ENCODE results near the gene OLR1. TPM values are rescaled to one million over a fixed set of nuclear protein-coding genes. Genes with fewer than 3 reads are reported as not detected.

Gene OLR1
- total and polyA plus RNA-seq, 4 donors, result 6.3 to 27.2 (median 21.4) TPM

DNA sequence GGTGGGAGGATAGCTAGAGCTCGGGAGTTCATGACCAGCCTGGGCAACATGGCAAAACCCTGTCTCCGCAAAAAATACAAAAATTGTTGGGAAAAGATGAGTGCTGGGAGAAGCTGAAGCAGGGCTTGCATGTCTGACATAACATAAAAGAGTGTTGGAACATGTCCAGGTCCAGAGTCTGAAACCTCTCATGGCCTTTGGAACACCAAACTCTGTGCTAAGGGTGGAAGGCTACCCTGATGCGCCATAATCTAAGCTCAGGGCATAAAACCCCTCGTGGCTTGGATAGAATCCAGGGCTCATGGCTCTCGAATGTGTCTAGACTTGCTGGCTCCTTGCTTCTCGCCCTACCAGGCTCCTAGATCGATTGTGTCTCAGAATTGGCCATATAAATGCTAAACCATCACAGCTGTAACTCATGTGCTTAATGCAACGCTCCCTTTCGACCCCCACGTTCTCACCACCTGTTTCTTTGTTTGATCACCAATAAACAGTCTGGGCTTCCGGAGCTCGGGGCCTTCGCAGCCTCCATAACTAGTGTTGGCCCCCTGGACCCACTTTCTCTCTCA, 35.2 kb downstream of the OLR1 start:
- Histone ChIP-seq H3K9me3 (ENCODE audit: control insufficient read depth, insufficient read depth, low read length) (no peaks in the 10 kb centered on the region), H3K4me1 (ENCODE audit: control insufficient read depth, insufficient read depth, low read length) (no peaks in the 10 kb centered on the region), H3K27me3 (ENCODE audit: control insufficient read depth, insufficient read depth, low read length) (no peaks in the 10 kb centered on the region), H3K36me3 (ENCODE audit: control insufficient read depth, insufficient read depth, low read length) (no peaks in the 10 kb centered on the region), H3K27ac (ENCODE audit: low read depth, low read length) (no peak overlapping the region), H3K4me3 (ENCODE audit: low read depth, low read length) (no peak overlapping the region)
- no peak for DNase-seq (ENCODE audit: low read depth in 4 of 6, low spot score in 6 of 6)
- WGBS (ENCODE audit: insufficient coverage), result 83% methylated on average over 13 of the region's 13 CpGs

DNA sequence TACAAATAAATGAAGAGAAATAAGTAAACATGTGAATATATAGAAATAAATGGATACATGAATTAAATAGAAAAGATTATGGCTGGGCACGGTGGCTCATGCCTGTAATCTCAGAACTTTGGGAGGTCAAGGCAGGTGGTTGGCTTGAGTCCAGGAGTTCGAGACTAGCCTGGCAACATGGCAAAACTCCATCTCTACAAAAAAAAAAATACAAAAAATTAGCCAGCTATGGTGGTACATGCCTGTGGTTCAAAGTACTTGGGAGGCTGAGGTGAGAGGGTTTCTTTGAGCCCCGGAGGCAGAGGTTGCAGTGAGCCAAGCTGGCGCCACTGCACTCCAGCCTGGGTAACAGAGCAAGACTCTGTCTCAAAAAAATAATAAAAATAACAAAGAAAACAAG, 36.8 kb downstream of the OLR1 start:
- Histone ChIP-seq H3K9me3 (ENCODE audit: control insufficient read depth, insufficient read depth, low read length) (no peaks in the 10 kb centered on the region), H3K36me3 (ENCODE audit: control insufficient read depth, insufficient read depth, low read length) (no peaks in the 10 kb centered on the region), H3K27me3 (ENCODE audit: control insufficient read depth, insufficient read depth, low read length) (no peaks in the 10 kb centered on the region), H3K4me1 (ENCODE audit: control insufficient read depth, insufficient read depth, low read length) (no peaks in the 10 kb centered on the region), H3K4me3 (ENCODE audit: low read depth, low read length) (no peak overlapping the region), H3K27ac (ENCODE audit: low read depth, low read length) (no peak overlapping the region)
- DNase-seq (ENCODE audit: low read depth in 4 of 6, low spot score in 6 of 6), result no peak
- WGBS (ENCODE audit: insufficient coverage), result no CpG with 5 or more reads among the region's 4 CpGs

DNA sequence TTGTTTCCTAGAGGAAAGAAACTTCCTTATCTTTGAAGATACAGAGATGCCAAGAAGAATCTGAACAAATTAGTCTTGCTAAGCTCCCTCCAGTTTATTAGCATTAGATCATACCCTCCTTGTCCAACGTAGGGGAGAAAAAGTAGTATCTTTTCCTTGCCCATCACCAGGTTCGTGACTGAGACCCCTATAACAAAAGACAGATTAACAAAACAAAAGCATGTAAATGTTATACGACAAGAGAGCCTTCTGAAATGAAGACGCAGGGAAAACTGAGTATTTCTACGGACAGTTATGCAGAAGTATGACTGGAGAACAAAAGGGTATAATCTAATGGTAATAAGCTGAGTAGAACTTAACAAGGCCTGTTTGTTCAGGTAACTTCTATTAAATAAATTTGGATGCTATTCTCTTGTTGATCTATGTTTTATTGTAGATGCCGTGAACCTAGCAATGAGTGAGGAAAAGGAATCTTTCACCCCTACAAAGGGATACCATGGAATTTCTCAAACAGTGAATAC, 39.0 kb downstream of the OLR1 start:
- no peak overlapping the region for H3K27ac ChIP-seq (ENCODE audit: low read depth, low read length)
- no peak for DNase-seq (ENCODE audit: low read depth in 4 of 6, low spot score in 6 of 6)

DNA sequence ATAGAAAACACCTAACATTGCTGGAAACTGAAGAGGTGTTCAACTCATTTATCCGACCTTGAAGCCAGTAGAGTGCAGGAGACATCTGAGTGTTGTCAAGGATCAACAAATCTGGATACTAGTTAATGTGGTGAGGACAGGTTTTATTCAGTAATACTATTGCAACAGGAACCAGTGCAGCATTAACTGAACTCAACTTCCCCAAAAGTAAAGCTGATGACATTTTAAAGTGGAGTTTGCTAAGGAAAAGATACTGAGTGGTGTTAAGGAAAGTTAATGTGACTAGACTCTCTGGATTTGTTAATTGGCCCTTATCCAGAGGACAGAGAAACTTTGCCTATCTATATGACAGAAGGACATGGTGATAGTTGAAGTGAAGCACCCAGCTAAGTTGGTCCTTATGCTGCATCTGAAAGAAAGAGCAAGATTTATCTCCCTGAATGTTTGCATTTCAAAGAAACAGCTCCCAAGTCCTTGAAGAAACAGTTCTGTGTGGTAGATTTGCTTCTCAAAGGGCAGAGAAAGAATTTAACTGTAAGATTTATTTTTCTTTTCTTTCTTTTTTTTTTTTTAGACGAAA, 40.7 kb downstream of the OLR1 start:
- peak in 1 of 6 donors; percentile 4 for DNase-seq (ENCODE audit: low read depth in 4 of 6, low spot score in 6 of 6)
- WGBS (ENCODE audit: insufficient coverage), result no CpG with 5 or more reads among the region's 2 CpGs
- H3K27ac ChIP-seq (ENCODE audit: low read depth, low read length), result no peak overlapping the region

More for the DNA sequence above, 39.0 kb downstream of the OLR1 start:
- no peaks in the 10 kb centered on the region for H3K27me3 ChIP-seq (ENCODE audit: control insufficient read depth, insufficient read depth, low read length)
- no peak overlapping the region for H3K4me3 ChIP-seq (ENCODE audit: low read depth, low read length)
- no peaks in the 10 kb centered on the region for H3K9me3 ChIP-seq (ENCODE audit: control insufficient read depth, insufficient read depth, low read length)
- WGBS (ENCODE audit: insufficient coverage), result 60% methylated on average over 1 of the region's 6 CpGs
- H3K4me1 ChIP-seq (ENCODE audit: control insufficient read depth, insufficient read depth, low read length), result no peaks in the 10 kb centered on the region
- H3K36me3 ChIP-seq (ENCODE audit: control insufficient read depth, insufficient read depth, low read length), result no peaks in the 10 kb centered on the region

DNA sequence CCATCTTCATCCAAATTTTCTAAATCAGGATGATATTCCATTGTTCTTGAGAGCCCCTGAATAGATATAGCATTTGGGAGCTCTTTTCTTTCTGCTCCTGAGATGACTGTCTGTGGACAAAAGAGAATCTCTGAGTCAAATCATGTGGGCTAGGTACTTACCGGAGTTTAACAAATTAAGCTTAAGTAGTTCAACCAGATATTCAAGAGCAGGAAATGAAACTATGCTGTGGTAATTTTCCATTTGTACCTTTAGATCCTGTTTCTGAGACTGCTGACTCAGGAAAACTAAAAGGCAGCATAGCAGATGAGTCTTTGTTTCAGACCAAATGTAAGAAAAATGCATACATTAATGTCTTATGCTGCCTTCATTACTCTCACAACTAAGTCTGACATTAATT, 41.9 kb downstream of the OLR1 start, which contains the start of gene CLEC7A:
CLEC7A (minus strand) TSS at position 158 of the 400 bp plus-strand sequence; CDS start at position 41, 117 bp downstream.
- Histone ChIP-seq H3K4me3 (ENCODE audit: low read depth, low read length) (no peak within 1 kb of the TSS), H3K27me3 (ENCODE audit: control insufficient read depth, insufficient read depth, low read length) (no peaks in the 10 kb centered on the region), H3K4me1 (ENCODE audit: control insufficient read depth, insufficient read depth, low read length) (no peaks in the 10 kb centered on the region), H3K36me3 (ENCODE audit: control insufficient read depth, insufficient read depth, low read length) (no peaks in the 10 kb centered on the region), H3K27ac (ENCODE audit: low read depth, low read length) (no peak within 1 kb of the TSS), H3K9me3 (ENCODE audit: control insufficient read depth, insufficient read depth, low read length) (no peaks in the 10 kb centered on the region)
- WGBS (ENCODE audit: insufficient coverage), result no CpG with 5 or more reads among the region's 1 CpG
- no peak for DNase-seq (ENCODE audit: low read depth in 4 of 6, low spot score in 6 of 6)

More for the DNA sequence above, 40.7 kb downstream of the OLR1 start:
- H3K36me3 ChIP-seq (ENCODE audit: control insufficient read depth, insufficient read depth, low read length), result no peaks in the 10 kb centered on the region
- H3K4me3 ChIP-seq (ENCODE audit: low read depth, low read length), result no peak overlapping the region
- H3K27me3 ChIP-seq (ENCODE audit: control insufficient read depth, insufficient read depth, low read length), result no peaks in the 10 kb centered on the region
- no peaks in the 10 kb centered on the region for H3K4me1 ChIP-seq (ENCODE audit: control insufficient read depth, insufficient read depth, low read length)
- no peaks in the 10 kb centered on the region for H3K9me3 ChIP-seq (ENCODE audit: control insufficient read depth, insufficient read depth, low read length)

DNA sequence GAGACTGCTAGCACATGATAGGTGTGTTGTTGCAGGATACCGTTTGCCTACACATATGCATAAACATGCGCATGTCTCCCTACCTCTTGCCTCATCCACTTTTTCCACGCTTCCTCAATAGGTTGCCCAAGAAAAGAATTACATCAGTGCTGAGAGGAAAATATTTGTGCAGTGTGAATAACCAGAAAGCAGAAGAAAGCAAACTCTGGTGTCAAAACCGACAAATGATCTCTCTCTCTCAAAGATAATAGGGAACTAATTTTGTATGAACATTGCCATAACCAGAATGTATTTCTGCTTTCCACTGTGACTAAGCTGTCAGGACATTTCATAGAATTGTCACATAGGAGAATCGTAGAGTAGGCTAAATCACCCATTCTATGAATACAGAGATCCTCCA, 43.2 kb downstream of the OLR1 start:
- H3K4me3 ChIP-seq (ENCODE audit: low read depth, low read length), result no peak overlapping the region
- no peaks in the 10 kb centered on the region for H3K9me3 ChIP-seq (ENCODE audit: control insufficient read depth, insufficient read depth, low read length)
- DNase-seq (ENCODE audit: low read depth in 4 of 6, low spot score in 6 of 6), result peak in 1 of 6 donors; percentile 10
- no peaks in the 10 kb centered on the region for H3K36me3 ChIP-seq (ENCODE audit: control insufficient read depth, insufficient read depth, low read length)
- no peaks in the 10 kb centered on the region for H3K27me3 ChIP-seq (ENCODE audit: control insufficient read depth, insufficient read depth, low read length)
- no peaks in the 10 kb centered on the region for H3K4me1 ChIP-seq (ENCODE audit: control insufficient read depth, insufficient read depth, low read length)
- no peak overlapping the region for H3K27ac ChIP-seq (ENCODE audit: low read depth, low read length)
- WGBS (ENCODE audit: insufficient coverage), result no CpG with 5 or more reads among the region's 5 CpGs

DNA sequence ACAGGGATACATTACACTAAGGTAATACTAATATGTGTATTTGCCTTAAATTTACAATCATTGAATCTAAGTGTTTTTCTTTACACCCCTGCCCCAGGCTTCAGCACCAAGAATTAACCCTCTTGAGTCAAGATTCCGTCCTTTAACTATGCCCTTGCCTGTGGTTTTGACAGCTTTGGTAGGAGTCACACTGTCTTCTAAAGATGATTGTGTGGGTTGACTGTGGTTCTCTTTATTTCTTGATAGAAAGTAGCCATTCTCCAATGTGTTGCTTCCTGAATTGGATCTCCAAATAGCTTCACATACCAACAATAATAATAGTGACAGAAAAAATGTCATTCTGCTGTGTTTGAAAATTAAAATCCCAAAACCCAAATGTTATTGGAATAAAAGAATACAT, 45.5 kb downstream of the OLR1 start:
- no peaks in the 10 kb centered on the region for H3K27me3 ChIP-seq (ENCODE audit: control insufficient read depth, insufficient read depth, low read length)
- H3K4me3 ChIP-seq (ENCODE audit: low read depth, low read length), result no peak overlapping the region
- H3K36me3 ChIP-seq (ENCODE audit: control insufficient read depth, insufficient read depth, low read length), result no peaks in the 10 kb centered on the region
- no peaks in the 10 kb centered on the region for H3K9me3 ChIP-seq (ENCODE audit: control insufficient read depth, insufficient read depth, low read length)
- no CpG with 5 or more reads among the region's 1 CpG for WGBS (ENCODE audit: insufficient coverage)
- DNase-seq (ENCODE audit: low read depth in 4 of 6, low spot score in 6 of 6), result no peak
- no peak overlapping the region for H3K27ac ChIP-seq (ENCODE audit: low read depth, low read length)
- H3K4me1 ChIP-seq (ENCODE audit: control insufficient read depth, insufficient read depth, low read length), result no peaks in the 10 kb centered on the region

DNA sequence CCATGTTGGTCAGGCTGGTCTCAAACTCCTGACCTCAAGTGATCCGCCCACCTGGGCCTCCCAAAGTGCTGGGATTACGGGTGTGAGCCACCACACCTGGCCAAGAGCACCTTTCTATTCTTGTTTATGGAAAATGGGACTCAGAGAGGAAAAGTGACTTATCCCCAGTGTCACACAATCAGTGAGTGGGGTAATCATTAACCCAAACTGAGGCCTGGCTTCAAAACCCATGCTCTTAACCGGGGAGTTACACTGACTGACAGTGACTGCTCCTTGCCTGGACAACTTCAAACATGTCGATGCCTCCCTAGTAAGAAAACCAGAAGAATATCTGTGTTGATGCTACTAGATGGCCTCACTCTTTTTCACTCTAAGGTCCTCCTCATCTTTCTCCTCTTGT, 49.2 kb downstream of the OLR1 start:
- WGBS (ENCODE audit: insufficient coverage), result 88% methylated on average over 2 of the region's 4 CpGs
- no peaks in the 10 kb centered on the region for H3K36me3 ChIP-seq (ENCODE audit: control insufficient read depth, insufficient read depth, low read length)
- H3K27ac ChIP-seq (ENCODE audit: low read depth, low read length), result no peak overlapping the region
- no peaks in the 10 kb centered on the region for H3K9me3 ChIP-seq (ENCODE audit: control insufficient read depth, insufficient read depth, low read length)
- no peak overlapping the region for H3K4me3 ChIP-seq (ENCODE audit: low read depth, low read length)
- H3K27me3 ChIP-seq (ENCODE audit: control insufficient read depth, insufficient read depth, low read length), result no peaks in the 10 kb centered on the region
- no peak for DNase-seq (ENCODE audit: low read depth in 4 of 6, low spot score in 6 of 6)
- no peaks in the 10 kb centered on the region for H3K4me1 ChIP-seq (ENCODE audit: control insufficient read depth, insufficient read depth, low read length)

DNA sequence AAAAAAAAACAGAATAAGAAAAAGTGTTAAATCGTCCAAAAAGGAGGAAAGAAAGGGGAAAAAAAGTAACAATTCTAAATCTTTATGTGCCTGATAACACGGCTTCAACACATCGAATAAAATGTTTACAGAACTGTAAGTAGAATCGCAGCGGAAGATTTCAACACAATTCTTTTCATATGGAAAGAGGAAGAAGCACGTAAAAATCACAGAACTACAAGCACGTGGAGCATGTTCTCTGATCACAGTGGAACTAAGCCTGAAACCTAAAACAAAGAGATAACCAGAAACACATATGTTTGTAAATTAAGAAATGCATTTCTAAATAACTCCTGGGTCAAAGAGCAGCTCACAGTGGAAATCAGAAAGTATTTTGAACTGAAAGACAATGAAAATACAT, 50.7 kb downstream of the OLR1 start:
- H3K27ac ChIP-seq (ENCODE audit: low read depth, low read length), result no peak overlapping the region
- WGBS (ENCODE audit: insufficient coverage), result 100% methylated on average over 2 of the region's 7 CpGs
- no peaks in the 10 kb centered on the region for H3K27me3 ChIP-seq (ENCODE audit: control insufficient read depth, insufficient read depth, low read length)
- no peaks in the 10 kb centered on the region for H3K36me3 ChIP-seq (ENCODE audit: control insufficient read depth, insufficient read depth, low read length)
- no peak for DNase-seq (ENCODE audit: low read depth in 4 of 6, low spot score in 6 of 6)
- H3K9me3 ChIP-seq (ENCODE audit: control insufficient read depth, insufficient read depth, low read length), result no peaks in the 10 kb centered on the region
- H3K4me1 ChIP-seq (ENCODE audit: control insufficient read depth, insufficient read depth, low read length), result no peaks in the 10 kb centered on the region
- H3K4me3 ChIP-seq (ENCODE audit: low read depth, low read length), result no peak overlapping the region

DNA sequence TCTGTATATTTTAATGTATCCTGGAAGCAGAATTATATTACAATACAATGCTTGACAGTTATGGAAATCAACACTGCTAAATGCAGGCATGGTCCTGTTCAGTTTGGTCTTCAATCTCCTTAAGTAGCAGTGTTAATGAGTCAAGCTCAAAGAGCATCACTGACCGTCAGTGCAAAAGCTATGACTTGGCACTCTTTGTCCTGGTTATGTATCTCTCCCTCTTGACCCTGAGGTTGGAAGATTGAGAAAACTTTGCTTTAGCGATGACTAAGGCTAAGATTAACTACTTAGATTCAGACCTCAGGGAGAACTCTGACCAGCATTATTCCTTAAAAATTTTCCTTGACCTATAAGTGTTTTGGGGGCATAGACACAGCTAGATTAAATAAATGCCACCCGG, 52.9 kb downstream of the OLR1 start:
- WGBS (ENCODE audit: insufficient coverage), result no CpG with 5 or more reads among the region's 3 CpGs
- Histone ChIP-seq H3K4me3 (ENCODE audit: low read depth, low read length) (no peak overlapping the region), H3K27ac (ENCODE audit: low read depth, low read length) (no peak overlapping the region), H3K27me3 (ENCODE audit: control insufficient read depth, insufficient read depth, low read length) (no peaks in the 10 kb centered on the region), H3K4me1 (ENCODE audit: control insufficient read depth, insufficient read depth, low read length) (no peaks in the 10 kb centered on the region), H3K9me3 (ENCODE audit: control insufficient read depth, insufficient read depth, low read length) (no peaks in the 10 kb centered on the region), H3K36me3 (ENCODE audit: control insufficient read depth, insufficient read depth, low read length) (no peaks in the 10 kb centered on the region)
- no peak for DNase-seq (ENCODE audit: low read depth in 4 of 6, low spot score in 6 of 6)

Data from spinal cord (tissue), 10 donors.